Measurements from ENCODE around the gene FGF5. TPM values are rescaled to one million over a fixed set of nuclear protein-coding genes. Genes with fewer than 3 reads are reported as not detected.

FGF5 gene
- total and polyA plus RNA-seq, 2 of the 13 experiments (the other 11 are each of a cell fraction or from before 2014, with no cell fraction given): not detected

DNA sequence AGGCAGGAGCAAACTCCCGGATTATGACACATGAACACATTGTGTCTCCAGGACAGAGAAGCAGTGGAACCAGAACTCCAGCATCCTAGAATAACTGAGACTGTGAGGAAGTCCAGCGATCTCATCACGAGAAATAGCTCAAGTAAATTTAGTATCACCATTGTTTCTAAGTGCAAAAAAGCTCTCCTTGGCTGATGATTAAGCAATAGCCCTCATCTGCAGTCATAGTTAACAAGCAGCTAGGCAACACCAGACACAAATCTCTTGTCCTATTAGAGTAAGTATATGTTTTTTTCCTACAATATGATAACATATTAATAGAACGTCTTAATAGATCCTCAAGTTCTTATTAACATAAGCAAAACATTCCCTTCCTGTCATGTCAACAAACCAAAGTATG lies 66.7 kb downstream of the FGF5 start:
- no peak for FAIRE-seq
- CTCF ChIA-PET (ENCODE audit: low intra/inter-chr PET ratio, low total read pairs): no interaction called here

More for the DNA sequence above, 66.7 kb downstream of the FGF5 start:
- Histone ChIP-seq H3K27ac (ENCODE audit: extremely low read length, insufficient read depth, low read length) (no peak overlapping the region), H3K4me2 (ENCODE audit: low read depth, low read length) (no peak overlapping the region), H4K20me1 (ENCODE audit: insufficient read depth, low read length) (peaks cover 2% of the 10 kb centered on the region; the same call in 1 of the 2 replicates), H3K4me3 (replicated peaks in 1 of 3; ENCODE audit: insufficient read depth in 1 of 3, low read depth in 2 of 3, low read length in 3 of 3) (no peak overlapping the region), H3K79me2 (ENCODE audit: insufficient read depth, low read length) (no peaks in the 10 kb centered on the region), H3K9ac (ENCODE audit: insufficient read depth, low read depth, low read length) (no peak overlapping the region), H3K27me3 (ENCODE audit: control insufficient read depth in 1 of 2, insufficient read depth in 2 of 2, low read length in 2 of 2) (peaks cover 0 to 14% of the 10 kb centered on the region in 2 experiments; a peak in 2 of 5 replicates), H3K4me1 (ENCODE audit: insufficient read depth, low read length) (peaks cover 9% of the 10 kb centered on the region), H2AFZ (ENCODE audit: low read length) (no peak overlapping the region), H3K36me3 (replicated peaks in 1 of 2; ENCODE audit: control insufficient read depth in 1 of 2, insufficient read depth in 2 of 2, low read length in 2 of 2) (no peaks in the 10 kb centered on the region), H3K9me3 (ENCODE audit: low read length) (no peaks in the 10 kb centered on the region)
- DNase-seq (ENCODE audit: low spot score): no peak
- intact Hi-C loops (cut with micrococcal nuclease; ENCODE audit: unreplicated experiment): no loop called here
- TF ChIP-seq CHD4 (IDR thresholded peaks at IDR 0.05; ENCODE audit: borderline replicate concordance, low read length): no peak
- TF ChIP-seq KAT8 (CRISPR knock-in tag; IDR thresholded peaks at IDR 0.05): no peak
- TF ChIP-seq, protein P1, sequence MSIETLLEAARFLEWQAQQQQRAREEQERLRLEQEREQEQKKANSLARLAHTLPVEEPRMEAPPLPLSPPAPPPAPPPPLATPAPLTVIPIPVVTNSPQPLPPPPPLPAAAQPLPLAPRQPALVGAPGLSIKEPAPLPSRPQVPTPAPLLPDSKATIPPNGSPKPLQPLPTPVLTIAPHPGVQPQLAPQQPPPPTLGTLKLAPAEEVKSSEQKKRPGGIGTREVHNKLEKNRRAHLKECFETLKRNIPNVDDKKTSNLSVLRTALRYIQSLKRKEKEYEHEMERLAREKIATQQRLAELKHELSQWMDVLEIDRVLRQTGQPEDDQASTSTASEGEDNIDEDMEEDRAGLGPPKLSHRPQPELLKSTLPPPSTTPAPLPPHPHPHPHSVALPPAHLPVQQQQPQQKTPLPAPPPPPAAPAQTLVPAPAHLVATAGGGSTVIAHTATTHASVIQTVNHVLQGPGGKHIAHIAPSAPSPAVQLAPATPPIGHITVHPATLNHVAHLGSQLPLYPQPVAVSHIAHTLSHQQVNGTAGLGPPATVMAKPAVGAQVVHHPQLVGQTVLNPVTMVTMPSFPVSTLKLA (IDR thresholded peaks at IDR 0.05): no peak
- TF ChIP-seq REPIN1 (CRISPR knock-in tag; IDR thresholded peaks at IDR 0.05; ENCODE audit: borderline replicate concordance, low read depth): no peak
- TF ChIP-seq, protein P2, sequence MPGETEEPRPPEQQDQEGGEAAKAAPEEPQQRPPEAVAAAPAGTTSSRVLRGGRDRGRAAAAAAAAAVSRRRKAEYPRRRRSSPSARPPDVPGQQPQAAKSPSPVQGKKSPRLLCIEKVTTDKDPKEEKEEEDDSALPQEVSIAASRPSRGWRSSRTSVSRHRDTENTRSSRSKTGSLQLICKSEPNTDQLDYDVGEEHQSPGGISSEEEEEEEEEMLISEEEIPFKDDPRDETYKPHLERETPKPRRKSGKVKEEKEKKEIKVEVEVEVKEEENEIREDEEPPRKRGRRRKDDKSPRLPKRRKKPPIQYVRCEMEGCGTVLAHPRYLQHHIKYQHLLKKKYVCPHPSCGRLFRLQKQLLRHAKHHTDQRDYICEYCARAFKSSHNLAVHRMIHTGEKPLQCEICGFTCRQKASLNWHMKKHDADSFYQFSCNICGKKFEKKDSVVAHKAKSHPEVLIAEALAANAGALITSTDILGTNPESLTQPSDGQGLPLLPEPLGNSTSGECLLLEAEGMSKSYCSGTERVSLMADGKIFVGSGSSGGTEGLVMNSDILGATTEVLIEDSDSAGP (CRISPR knock-in tag; IDR thresholded peaks at IDR 0.05; ENCODE audit: borderline replicate concordance): no peak
- TF ChIP-seq ZBTB21 (CRISPR knock-in tag; IDR thresholded peaks at IDR 0.05): no peak
- TF ChIP-seq, protein P3, sequence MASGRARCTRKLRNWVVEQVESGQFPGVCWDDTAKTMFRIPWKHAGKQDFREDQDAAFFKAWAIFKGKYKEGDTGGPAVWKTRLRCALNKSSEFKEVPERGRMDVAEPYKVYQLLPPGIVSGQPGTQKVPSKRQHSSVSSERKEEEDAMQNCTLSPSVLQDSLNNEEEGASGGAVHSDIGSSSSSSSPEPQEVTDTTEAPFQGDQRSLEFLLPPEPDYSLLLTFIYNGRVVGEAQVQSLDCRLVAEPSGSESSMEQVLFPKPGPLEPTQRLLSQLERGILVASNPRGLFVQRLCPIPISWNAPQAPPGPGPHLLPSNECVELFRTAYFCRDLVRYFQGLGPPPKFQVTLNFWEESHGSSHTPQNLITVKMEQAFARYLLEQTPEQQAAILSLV (CRISPR knock-in tag; IDR thresholded peaks at IDR 0.05; ENCODE audit: borderline replicate concordance): no peak
- TF ChIP-seq, protein P4, sequence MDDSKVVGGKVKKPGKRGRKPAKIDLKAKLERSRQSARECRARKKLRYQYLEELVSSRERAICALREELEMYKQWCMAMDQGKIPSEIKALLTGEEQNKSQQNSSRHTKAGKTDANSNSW (CRISPR knock-in tag; IDR thresholded peaks at IDR 0.05; ENCODE audit: borderline replicate concordance): no peak
- no peak for TF ChIP-seq ATF7-NPFF (CRISPR knock-in tag; IDR thresholded peaks at IDR 0.05; ENCODE audit: low read depth)
- no peak for TF ChIP-seq ZNF367 (CRISPR knock-in tag; IDR thresholded peaks at IDR 0.05; ENCODE audit: borderline replicate concordance)
- TF ChIP-seq, protein P5, sequence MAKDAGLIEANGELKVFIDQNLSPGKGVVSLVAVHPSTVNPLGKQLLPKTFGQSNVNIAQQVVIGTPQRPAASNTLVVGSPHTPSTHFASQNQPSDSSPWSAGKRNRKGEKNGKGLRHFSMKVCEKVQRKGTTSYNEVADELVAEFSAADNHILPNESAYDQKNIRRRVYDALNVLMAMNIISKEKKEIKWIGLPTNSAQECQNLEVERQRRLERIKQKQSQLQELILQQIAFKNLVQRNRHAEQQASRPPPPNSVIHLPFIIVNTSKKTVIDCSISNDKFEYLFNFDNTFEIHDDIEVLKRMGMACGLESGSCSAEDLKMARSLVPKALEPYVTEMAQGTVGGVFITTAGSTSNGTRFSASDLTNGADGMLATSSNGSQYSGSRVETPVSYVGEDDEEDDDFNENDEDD (CRISPR knock-in tag; IDR thresholded peaks at IDR 0.05; ENCODE audit: borderline replicate concordance): no peak
- no peak for TF ChIP-seq ZNF558 (CRISPR knock-in tag; IDR thresholded peaks at IDR 0.05; ENCODE audit: borderline replicate concordance)
- no peak for TF ChIP-seq ZNF850 (CRISPR knock-in tag; conservative IDR thresholded peaks at IDR 0.05)
- no peak for TF ChIP-seq MED1 (CRISPR knock-in tag; IDR thresholded peaks at IDR 0.05)
- no peak for TF ChIP-seq ZC3H13 (CRISPR knock-in tag; IDR thresholded peaks at IDR 0.05)
- no peak for TF ChIP-seq KLF11 (CRISPR knock-in tag; IDR thresholded peaks at IDR 0.05)
- TF ChIP-seq MED8 (CRISPR knock-in tag; IDR thresholded peaks at IDR 0.05; ENCODE audit: insufficient replicate concordance): no peak
- no peak for TF ChIP-seq ZBTB8A (CRISPR knock-in tag; IDR thresholded peaks at IDR 0.05; ENCODE audit: borderline replicate concordance, low read depth)
- TF ChIP-seq NFIC (IDR thresholded peaks at IDR 0.05; ENCODE audit: low read length): no peak
- TF ChIP-seq FOXA1 (IDR thresholded peaks at IDR 0.05): no peak
- no peak for TF ChIP-seq FOXA1 (CRISPR knock-in tag; IDR thresholded peaks at IDR 0.05)
- in situ Hi-C loops (cut with HindIII; ENCODE audit: extremely low pct_ligation_motif_present, low pct_unique_long_range_greater_than_20kb): no loop called here
- POLR2A ChIA-PET: no interaction called here
- no TSS peak for BruUV-seq (replicated peaks)
- 0% methylated on average over 4 of the region's 4 CpGs for WGBS (ENCODE audit: low lambda C conversion rate)
- ATAC-seq: no peak
